HEK293T (cell line): ENCODE measurements around the gene NUAK1.

Source experiments
- BHLHE40 ChIP-seq: fragments of 450-650 bp; IDR thresholded peaks from 2 replicates; pipeline ENCODE4 v1.6.1; 2016; ENCODE audit warnings: mild to moderate bottlenecking, moderate library complexity, borderline replicate concordance
- ELF4 ChIP-seq: fragments of 450-650 bp; IDR thresholded peaks from 2 replicates; pipeline ENCODE4 v1.6.1; 2017; ENCODE audit warnings: antibody characterized with exemption
- FOXM1 ChIP-seq: fragments of 450-650 bp; IDR thresholded peaks from 2 replicates; pipeline ENCODE4 v1.6.1; 2017; ENCODE audit warnings: mild to moderate bottlenecking, borderline replicate concordance
- HDGF ChIP-seq: fragments of 450-650 bp; IDR thresholded peaks from 2 replicates; pipeline ENCODE4 v1.6.1; 2017; ENCODE audit warnings: antibody characterized with exemption, borderline replicate concordance
- SP1 ChIP-seq: fragments of 450-650 bp; IDR thresholded peaks from 2 replicates; pipeline ENCODE4 v1.6.1; 2017
- SUZ12 ChIP-seq: fragments of 450-650 bp; IDR thresholded peaks from 2 replicates; pipeline ENCODE4 v1.6.1; 2016; ENCODE audit warnings: mild to moderate bottlenecking
- TARDBP ChIP-seq: fragments of 450-650 bp; IDR thresholded peaks from 2 replicates; pipeline ENCODE4 v1.6.1; 2016
- ZNF384 ChIP-seq: fragments of 450-650 bp; IDR thresholded peaks from 2 replicates; pipeline ENCODE4 v1.6.1; 2016

- TF ChIP-seq ELF4 (no peak), HDGF (no peak), SP1 (no peak), BHLHE40 (no peak), TARDBP (no peak), SUZ12 (no peak), FOXM1 (no peak), ZNF384 (no peak)
Observed at GRCh38 chr12:106018286-106018685, 120.5 kb downstream of the NUAK1 start.
